Lung (tissue), 12 donors: ENCODE results near the gene ACTL6B. TPM values are rescaled to one million over a fixed set of nuclear protein-coding genes. Genes with fewer than 3 reads are reported as not detected.
"Not testable (repeated sequence)": the region's sequence is repeated elsewhere in the genome, so short reads cannot be mapped to it uniquely, and the experiment has no call there.

Experiments used
- ATAC-seq: fragments of 200-7000 bp; cut with Tn5 transposase; one replicate; pipeline ENCODE4 v1.9.1; 2020; ENCODE audit warnings: moderate number of reproducible peaks; ENCODE audit not compliant: insufficient read depth, low FRiP score
- DNase-seq, 3 donors: peaks; one replicate each; pipeline ENCODE4 v3.0.0-alpha.2; 2013 to 2017
- H3K27ac ChIP-seq, 2 donors: one replicate each; pipeline ENCODE4 v1.5.1; 2013; ENCODE audit warnings: mild to moderate bottlenecking in 2 of 2, moderate library complexity in 2 of 2, control low read depth in 1 of 2, inconsistent platforms in 1 of 2, low read depth in 1 of 2, low read length in 1 of 2
- H3K27me3 ChIP-seq, 3 donors: one replicate each; pipeline ENCODE4 v1.5.1; 2013; ENCODE audit warnings: low read length in 2 of 3; ENCODE audit not compliant: control insufficient read depth in 3 of 3, insufficient read depth in 3 of 3
- H3K36me3 ChIP-seq, 4 donors: one replicate each; pipeline ENCODE4 v1.5.1; 2013; ENCODE audit warnings: low read length in 4 of 4, mild to moderate bottlenecking in 1 of 4, moderate library complexity in 1 of 4; ENCODE audit not compliant: control insufficient read depth in 4 of 4, insufficient read depth in 4 of 4
- H3K4me1 ChIP-seq, 5 donors: one replicate each; pipeline ENCODE4 v1.5.1; 2013; ENCODE audit warnings: low read length in 5 of 5, mild to moderate bottlenecking in 2 of 5, moderate library complexity in 1 of 5; ENCODE audit not compliant: control insufficient read depth in 5 of 5, insufficient read depth in 5 of 5
- H3K4me3 ChIP-seq: one replicate; pipeline ENCODE4 v1.5.1; 2013; ENCODE audit warnings: mild to moderate bottlenecking, control low read depth, moderate library complexity
- H3K9ac ChIP-seq, 2 donors: one replicate each; pipeline ENCODE4 v1.5.1; 2013; ENCODE audit warnings: low read length in 2 of 2, control low read depth in 1 of 2; ENCODE audit not compliant: insufficient read depth in 1 of 2
- H3K9me3 ChIP-seq, 4 donors: one replicate each; pipeline ENCODE4 v1.5.1; 2013; ENCODE audit warnings: low read length in 3 of 4, mild to moderate bottlenecking in 1 of 4, moderate library complexity in 1 of 4; ENCODE audit not compliant: control insufficient read depth in 4 of 4, insufficient read depth in 3 of 4
- WGBS, 2 donors: extraction: QIAGEN DNeasy Blood & Tissue Kit; methylation state at CpG; one replicate each; pipeline ENCODE4 v1.1.7; 2013; 5-methylcytosine and 5-hydroxymethylcytosine counted together
- polyA plus RNA-seq, 2 donors: library from polyadenylated mRNA; stranded (reverse); fragments of 200-250 nt; gene quantifications; one replicate each; pipeline ENCODE4 v1.2.1, GENCODE V29; 2013
- total RNA-seq, 2 donors: library from RNA; depleted of rRNA in 1 of 2; stranded (reverse); fragments of >200 nt in 1 of 2; gene quantifications; one replicate each; pipeline ENCODE4 v1.2.1, GENCODE V29; 2014 to 2021
- TF ChIP-seq, protein P1 (sequence below): IDR thresholded peaks from 2 replicates; pipeline ENCODE4 v1.5.1; 2012; ENCODE audit warnings: mild to moderate bottlenecking; ENCODE audit errors: control extremely low read depth, extremely low read depth
- donor health status: control.
- donor health status: control.
- donor health status: Bipolar disorder and iron deficiency.
- donor health status: healthy.
- donor health status: DM: yes; HTN: yes; CAD: no.

The ACTL6B gene
- total and polyA plus RNA-seq, 4 donors: not detected

- DNase-seq (no peak), ATAC-seq (no peak)
- no peaks in the 10 kb centered on the region for H3K4me1 ChIP-seq
- TF ChIP-seq, protein P1, sequence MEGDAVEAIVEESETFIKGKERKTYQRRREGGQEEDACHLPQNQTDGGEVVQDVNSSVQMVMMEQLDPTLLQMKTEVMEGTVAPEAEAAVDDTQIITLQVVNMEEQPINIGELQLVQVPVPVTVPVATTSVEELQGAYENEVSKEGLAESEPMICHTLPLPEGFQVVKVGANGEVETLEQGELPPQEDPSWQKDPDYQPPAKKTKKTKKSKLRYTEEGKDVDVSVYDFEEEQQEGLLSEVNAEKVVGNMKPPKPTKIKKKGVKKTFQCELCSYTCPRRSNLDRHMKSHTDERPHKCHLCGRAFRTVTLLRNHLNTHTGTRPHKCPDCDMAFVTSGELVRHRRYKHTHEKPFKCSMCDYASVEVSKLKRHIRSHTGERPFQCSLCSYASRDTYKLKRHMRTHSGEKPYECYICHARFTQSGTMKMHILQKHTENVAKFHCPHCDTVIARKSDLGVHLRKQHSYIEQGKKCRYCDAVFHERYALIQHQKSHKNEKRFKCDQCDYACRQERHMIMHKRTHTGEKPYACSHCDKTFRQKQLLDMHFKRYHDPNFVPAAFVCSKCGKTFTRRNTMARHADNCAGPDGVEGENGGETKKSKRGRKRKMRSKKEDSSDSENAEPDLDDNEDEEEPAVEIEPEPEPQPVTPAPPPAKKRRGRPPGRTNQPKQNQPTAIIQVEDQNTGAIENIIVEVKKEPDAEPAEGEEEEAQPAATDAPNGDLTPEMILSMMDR: no peak
- 63 to 69% methylated on average over 8 of the region's 8 CpGs for WGBS, 2 donors
- no peaks in the 10 kb centered on the region for H3K36me3 ChIP-seq
- peaks cover 0 to 2% (median 0%) of the 10 kb centered on the region in 3 donors for H3K27me3 ChIP-seq
- no peak overlapping the region for H3K27ac ChIP-seq
- H3K9me3 ChIP-seq: no peaks in the 10 kb centered on the region
- no peak overlapping the region for H3K9ac ChIP-seq
- no peak overlapping the region for H3K4me3 ChIP-seq
These were observed 13.8 kb upstream of the ACTL6B start for GRCh38 chr7:100670074-100670473.

DNA sequence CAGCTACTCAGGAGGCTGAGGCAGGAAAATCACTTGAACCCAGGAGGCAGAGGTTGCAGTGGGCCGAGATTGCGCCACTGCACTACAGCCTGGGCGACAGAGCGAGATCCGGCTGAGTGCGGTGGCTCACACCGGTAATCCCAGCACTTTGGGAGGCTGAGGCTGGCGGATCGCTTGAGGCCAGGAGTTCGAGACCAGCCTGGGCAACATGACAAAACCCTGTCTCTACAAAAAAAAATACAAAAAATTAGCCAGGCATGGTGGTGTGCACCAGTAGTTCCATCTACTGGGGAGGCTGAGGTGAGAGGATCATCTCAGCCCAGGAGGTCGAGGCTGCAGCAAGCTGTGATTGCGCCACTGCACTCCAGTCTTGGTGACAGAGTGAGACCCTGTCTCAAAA is 12.9 kb upstream of the ACTL6B start:
- not testable (repeated sequence) for H3K27ac ChIP-seq, H3K36me3 ChIP-seq, H3K27me3 ChIP-seq, ATAC-seq, H3K9me3 ChIP-seq, H3K9ac ChIP-seq, H3K4me1 ChIP-seq, H3K4me3 ChIP-seq, DNase-seq
- WGBS, 2 donors: 95 to 97% methylated on average over 12 of the region's 12 CpGs

DNA sequence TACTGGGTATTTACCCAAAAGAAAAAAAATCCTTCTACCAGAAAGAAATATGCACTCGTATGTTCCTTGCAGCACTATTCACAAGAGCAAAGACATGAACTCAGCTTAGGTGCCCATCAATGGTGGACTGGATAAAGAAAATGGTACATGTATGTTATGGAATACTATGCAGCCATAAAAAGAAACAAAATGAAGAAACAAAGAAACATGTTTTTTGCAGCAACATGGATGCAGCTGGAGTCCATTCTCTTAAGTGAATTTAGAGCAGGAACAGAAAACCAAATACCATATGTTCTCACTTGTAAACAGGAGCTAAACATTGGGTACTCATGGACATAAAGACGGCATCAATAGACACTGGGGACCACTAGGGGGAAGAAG is 11.8 kb upstream of the ACTL6B start:
- no peak overlapping the region for H3K9ac ChIP-seq
- no peaks in the 10 kb centered on the region for H3K36me3 ChIP-seq
- DNase-seq (no peak), ATAC-seq (no peak)
- peaks cover 0 to 2% (median 0%) of the 10 kb centered on the region in 3 donors for H3K27me3 ChIP-seq
- no peak overlapping the region for H3K4me3 ChIP-seq
- TF ChIP-seq, protein P1: no peak
- H3K4me1 ChIP-seq: no peaks in the 10 kb centered on the region
- WGBS, 2 donors: 83 to 90% methylated on average over 2 of the region's 2 CpGs
- H3K27ac ChIP-seq: no peak overlapping the region
- H3K9me3 ChIP-seq: no peaks in the 10 kb centered on the region

GRCh38 chr7:100667331-100668068 is 11.3 kb upstream of the ACTL6B start:
- H3K4me1 ChIP-seq: no peaks in the 10 kb centered on the region
- TF ChIP-seq, protein P1: no peak
- ATAC-seq (no peak), DNase-seq (no peak)
- no peak overlapping the region for H3K9ac ChIP-seq
- WGBS, 2 donors: 75 to 84% methylated on average over 16 of the region's 16 CpGs
- no peak overlapping the region for H3K4me3 ChIP-seq
- H3K27me3 ChIP-seq: peaks cover 0 to 2% (median 0%) of the 10 kb centered on the region in 3 donors
- no peaks in the 10 kb centered on the region for H3K9me3 ChIP-seq
- H3K36me3 ChIP-seq: no peaks in the 10 kb centered on the region
- no peak overlapping the region for H3K27ac ChIP-seq
